NCI-H2029 (cell line): ENCODE measurements around the gene OR9Q1.

Source experiments
- DNase-seq: peaks from one replicate; lab custom pipeline; 2025; lab: John Stamatoyannopoulos, UW

Gene OR9Q1

DNA sequence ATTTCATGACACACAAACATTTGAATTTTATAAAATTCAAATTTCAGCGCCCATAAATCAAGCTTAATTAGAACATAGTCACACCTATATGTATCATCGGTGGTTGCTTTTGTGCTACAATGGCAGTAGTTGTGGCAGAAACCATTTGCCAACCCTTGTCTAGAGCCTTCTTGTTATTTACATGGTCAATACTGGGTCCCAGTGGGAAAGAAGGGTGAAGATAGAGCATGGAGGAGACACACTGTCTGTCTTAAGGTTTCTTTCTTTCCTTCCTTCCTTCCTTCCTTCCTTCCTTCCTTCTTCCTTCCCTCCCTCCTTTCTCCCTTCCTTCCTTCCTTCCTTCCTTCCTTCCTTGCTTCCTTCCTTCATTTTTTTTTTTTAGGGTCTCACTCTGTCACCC is 10.8 kb downstream of the OR9Q1 start:
- no peak for DNase-seq

- DNase-seq = no peak
Measured at GRCh38 chr11:58039589-58039988, 15.9 kb downstream of the OR9Q1 start.

- DNase-seq = no peak
Measured at GRCh38 chr11:58043379-58043778, 19.7 kb downstream of the OR9Q1 start.

DNA sequence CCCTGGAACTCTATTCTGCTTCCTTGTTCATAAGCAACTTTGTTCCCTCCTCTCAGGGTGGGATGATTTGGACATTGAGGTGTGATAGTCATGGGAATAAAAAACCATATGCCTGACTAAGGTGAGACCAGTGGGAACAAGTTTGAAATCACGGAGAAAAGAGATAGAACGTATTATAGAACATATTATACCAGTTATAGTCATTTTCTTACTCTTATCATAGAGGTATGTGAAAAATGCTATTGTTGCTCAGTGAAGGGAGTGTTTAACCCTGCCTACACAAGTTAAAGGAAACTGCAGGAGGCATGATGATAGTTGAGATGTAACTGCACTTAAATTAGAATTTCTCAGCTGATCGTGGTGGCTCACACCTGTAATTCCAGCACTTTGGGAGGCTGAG is 22.6 kb downstream of the OR9Q1 start:
- DNase-seq = no peak

DNA sequence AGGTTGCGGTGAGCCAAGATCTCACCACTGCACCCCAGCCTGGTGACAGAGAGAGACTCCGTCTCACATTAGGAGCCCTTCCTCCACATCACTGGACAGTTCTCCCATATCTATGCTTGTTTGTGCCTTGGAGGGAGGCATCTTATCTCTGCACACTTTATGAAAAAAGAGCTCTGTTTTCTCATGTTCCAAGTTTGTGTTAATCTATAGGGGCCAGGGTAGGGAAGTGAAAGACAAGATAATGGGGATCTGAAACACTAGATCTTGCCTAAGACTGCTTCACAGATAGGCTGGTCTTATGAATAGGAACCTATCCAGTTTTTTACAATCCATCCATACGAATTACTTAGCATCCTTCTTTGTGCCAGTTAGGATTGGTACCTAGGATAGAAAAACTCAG is 24.1 kb downstream of the OR9Q1 start:
- no peak for DNase-seq

DNA sequence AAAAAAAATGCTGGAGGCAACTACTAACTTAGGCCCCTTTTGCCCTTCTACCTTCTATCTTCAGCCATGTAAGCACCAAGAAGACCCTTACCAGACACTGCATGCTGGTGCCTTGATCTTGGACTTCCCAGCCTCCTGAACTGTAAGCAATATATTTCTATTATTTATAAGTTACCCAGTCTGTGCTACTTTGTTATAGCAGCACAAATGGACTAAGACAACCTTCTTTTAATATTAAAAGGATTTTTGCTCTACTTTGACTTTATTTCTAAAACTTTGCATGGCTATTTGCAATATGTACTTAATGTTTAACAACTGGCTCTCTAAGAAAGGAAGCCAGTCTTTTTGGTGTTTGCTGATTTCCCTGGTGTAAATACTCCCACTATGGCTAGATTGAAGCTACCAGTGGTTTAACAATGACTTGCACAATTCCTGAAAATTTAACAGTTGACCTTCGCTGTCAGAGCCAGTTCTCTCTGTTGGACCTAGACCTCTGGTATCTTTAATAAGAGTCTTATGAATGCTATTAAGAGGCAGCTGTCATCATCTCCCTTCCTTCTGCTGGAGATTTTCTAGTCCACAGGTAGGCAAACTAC is 32.2 kb downstream of the OR9Q1 start:
- DNase-seq = no peak

GRCh38 chr11:58057481-58057880 is 33.8 kb downstream of the OR9Q1 start:
- no peak for DNase-seq

GRCh38 chr11:58058276-58059006 is 34.8 kb downstream of the OR9Q1 start:
- DNase-seq = peak; percentile 94

DNA sequence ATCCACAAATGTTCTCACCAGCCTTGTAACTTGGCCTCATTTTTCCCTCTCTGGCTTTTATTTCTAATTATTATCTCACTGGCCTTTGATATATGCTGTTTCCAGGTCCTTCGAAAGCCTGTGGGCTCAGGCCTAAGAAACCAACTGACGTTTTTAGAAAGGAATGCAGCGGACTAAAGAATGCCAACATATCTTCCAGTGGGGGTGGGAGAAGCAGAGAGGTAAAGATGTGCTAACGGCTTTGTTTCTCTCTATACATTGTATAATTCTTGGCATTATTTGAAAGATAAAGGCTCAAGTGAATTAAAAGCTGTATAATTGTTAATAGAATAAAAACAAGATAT is 35.3 kb downstream of the OR9Q1 start:
- no peak for DNase-seq

DNA sequence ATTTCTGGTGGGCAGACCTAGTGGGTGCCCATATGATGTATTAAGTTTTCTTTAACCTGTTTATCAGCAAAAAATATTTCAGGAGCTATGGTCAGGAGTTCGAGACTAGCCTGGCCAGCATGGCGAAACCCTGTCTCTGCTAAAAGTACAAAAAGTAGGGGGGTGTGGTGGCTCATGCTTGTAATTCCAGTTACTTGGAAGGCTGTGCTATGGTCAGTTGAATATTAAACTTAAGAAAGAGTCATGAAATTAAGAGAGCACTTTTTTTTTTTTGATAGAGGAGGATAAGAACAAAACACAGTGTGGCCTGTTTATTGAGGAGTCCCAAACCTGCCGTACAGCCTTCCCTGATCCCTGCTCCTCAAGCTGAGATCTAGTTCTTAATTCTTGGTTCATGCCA is 36.9 kb downstream of the OR9Q1 start:
- DNase-seq = no peak

DNA sequence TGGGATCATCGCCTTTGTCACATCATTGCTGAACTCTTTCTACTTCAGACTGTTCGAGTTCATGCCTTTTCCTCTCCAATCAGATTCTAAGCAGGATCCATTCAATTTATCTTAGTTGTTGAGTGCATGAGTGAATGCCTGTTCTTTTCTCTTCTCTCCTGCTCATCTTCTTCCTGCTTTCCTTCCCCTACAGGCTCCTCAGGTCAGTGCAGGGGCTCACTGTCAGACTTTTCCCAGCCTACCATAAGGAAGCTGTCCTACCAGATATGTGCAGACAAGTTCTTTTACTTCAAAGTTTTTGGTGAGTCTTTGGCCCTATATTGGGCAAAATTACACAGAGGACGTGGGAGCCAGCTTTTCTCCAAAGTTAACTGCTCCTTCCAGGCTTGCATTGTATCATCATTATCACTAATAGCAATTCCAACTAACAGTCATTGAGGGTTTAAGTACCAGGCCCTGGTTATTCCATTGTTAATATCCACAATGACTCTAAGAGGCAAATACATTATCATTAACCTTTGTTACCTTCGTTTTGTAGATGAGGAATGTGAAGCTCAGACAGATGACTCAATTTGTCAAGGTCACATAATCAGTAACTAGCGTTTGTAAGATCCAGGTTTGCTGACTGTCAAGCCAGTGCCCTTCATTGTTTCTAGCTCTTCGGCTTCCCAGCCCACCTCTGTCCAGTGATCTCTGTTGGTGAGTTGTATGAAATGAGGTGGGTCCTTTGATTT is 37.4 kb downstream of the OR9Q1 start:
- DNase-seq = no peak

DNA sequence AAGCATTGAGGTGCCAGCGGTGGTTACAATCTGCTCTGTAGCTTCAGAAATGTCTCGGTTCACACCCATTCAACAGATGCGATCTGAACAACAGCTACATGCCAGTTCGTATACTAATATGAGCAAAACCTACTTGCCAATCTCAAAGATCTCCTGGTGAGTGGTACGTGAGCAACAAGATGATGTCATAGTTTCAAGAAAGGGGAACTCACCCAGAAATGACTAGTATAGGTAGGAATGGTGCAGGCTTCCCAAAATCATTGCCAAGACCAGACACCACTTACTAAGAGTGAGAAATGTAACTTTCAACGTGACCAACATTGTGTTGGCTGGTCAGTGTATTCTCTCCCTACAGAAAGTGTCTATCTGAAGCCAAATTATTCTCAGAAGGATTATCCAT is 38.1 kb downstream of the OR9Q1 start:
- no peak for DNase-seq

DNA sequence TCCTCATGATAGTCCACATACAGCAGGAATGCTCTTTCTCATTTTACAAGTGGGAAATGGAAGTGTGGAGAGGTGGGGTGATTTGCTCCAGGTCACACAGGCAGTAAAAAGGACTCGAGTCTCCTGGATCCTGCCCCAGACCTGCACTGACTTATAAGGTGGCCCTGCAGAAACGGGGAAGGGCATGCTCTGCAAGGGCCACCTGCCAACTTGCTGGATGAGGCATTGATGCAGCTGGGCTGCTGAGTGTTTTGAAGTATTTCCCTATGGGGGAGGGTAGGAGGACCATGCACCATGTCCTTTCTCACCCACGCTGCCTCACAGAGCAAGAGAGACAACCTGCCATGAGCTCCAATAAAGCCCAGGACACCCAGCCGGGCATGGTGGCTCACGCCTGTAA is 44.0 kb downstream of the OR9Q1 start:
- peak; percentile 90 for DNase-seq

DNA sequence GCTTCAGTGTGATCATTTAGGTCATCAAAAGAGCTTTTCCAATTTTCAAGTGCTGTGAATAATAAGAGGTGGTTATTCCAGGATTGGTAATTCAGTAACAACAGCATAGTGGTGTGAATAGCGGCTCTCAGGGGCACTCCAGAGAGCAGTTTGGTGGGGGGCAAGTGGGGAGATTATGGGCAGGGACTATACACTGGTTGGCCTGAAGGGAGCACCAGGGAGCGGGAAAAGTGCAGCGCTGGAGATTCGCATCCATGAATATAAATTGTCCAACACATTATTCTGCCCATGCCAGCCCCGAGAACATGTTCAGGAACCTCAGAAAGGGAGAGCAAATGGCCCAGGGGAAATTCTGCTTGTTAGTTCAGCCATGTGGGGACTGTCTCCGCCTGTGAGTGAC is 45.0 kb downstream of the OR9Q1 start:
- DNase-seq = no peak

DNA sequence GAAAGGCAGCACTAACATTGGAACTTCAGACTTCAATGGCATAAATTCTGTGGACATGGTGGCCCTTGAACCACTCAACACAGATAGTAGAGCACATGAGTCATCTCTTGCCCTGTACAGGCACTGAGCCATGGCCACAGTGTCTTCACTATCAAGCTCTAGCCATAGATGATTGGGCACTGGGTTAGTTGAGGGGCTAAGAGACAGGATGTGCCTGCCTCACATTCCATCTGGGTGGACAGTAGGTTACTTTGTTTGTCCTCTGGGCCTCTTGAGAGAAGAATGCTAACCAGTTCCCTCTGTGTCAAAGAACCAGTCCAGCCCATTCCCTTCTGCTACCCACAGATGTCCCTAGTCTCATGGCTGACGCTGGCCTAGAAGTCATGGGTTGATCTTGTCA is 46.9 kb downstream of the OR9Q1 start:
- DNase-seq = no peak

DNA sequence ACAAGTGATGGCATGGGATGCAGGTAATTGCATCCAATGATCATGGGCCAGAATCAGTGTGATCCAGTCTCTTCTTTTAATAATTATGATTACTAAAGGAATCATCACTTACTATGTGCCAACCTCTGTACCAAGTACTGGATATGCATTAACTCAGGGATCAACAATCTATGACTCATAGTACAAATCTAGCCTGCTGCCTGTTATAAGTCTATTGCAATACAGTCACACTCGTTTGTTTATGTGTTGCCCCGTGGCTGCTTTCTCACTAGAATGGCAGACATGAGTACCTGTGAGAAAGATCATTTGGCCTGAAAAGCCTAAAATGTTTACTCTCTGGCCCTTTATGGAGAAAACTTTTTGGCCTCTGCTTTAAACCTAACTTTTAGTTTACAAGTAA is 52.1 kb downstream of the OR9Q1 start:
- DNase-seq = no peak

- no peak for DNase-seq
Measured at GRCh38 chr11:58086528-58086927, 62.8 kb downstream of the OR9Q1 start.

DNA sequence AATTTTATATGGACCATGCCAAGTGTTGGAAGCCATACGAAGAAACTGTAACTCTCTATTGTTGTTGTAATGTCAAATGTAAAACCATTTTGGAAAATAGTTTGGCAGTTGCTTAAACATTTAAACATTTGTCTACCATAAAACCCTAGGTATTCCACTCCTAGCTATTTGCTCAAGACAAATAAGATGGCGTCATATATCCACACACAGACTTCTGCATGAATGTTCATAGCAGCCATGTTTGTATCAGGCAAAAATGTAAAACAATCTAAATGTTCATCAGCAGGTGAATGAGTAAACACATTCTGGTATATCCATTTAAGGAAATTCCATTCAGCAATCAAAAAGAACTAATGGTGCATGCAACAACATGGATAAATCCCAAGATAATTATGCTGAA is 73.8 kb downstream of the OR9Q1 start:
- DNase-seq = no peak

- DNase-seq = no peak
Measured at GRCh38 chr11:58121096-58121495, 97.4 kb downstream of the OR9Q1 start.

- no peak for DNase-seq
Measured at GRCh38 chr11:58125469-58125868, 101.8 kb downstream of the OR9Q1 start, which contains the start of gene OR9I1. Gene OR9I1, minus strand, starts transcription at chr11:58125530. Its CDS starts 6,086 bp downstream, at chr11:58119444.

DNA sequence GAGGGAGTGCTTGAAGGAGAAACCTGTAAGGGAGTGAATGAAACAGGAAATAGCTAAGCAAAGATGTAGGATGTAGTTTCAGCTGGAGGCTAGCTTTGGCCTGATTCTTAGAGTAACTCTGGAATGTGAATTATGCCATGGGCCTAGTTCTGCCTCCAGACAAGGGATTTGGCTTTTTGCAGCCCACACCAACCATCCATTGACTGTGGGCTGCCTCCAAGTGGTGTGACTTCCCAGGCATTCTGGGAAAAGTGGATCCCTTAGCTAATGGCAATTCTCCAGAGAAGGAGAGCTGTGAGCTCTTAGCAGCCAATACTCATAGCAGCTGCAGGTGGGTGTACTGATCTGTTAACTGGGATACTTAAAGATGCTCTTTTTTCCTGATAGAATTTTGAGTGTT is 103.7 kb downstream of the OR9Q1 start:
- no peak for DNase-seq

- no peak for DNase-seq
Measured at GRCh38 chr11:58133309-58134076, 109.8 kb downstream of the OR9Q1 start.

DNA sequence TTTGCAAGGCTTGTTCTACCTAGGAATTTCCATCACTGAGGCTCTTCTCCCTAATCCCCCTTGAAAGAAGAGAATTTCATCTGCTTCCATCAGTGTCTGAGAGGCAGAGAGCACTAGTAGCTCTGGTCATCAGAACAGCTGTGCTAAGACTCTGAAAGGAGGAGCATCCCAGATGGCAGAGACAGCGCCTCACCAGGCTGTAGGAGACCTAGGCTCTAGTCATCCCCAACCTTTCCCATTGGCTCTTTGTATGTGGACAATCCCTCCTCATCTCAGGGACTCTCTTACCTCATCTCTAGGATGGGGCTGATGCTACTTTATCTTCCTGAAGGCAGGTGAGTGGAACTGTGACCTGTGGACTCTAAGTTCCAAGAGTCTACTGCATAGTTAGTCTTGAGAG is 110.5 kb downstream of the OR9Q1 start:
- no peak for DNase-seq
